ENCODE results near the gene MACROD1.

The MACROD1 gene

DNA sequence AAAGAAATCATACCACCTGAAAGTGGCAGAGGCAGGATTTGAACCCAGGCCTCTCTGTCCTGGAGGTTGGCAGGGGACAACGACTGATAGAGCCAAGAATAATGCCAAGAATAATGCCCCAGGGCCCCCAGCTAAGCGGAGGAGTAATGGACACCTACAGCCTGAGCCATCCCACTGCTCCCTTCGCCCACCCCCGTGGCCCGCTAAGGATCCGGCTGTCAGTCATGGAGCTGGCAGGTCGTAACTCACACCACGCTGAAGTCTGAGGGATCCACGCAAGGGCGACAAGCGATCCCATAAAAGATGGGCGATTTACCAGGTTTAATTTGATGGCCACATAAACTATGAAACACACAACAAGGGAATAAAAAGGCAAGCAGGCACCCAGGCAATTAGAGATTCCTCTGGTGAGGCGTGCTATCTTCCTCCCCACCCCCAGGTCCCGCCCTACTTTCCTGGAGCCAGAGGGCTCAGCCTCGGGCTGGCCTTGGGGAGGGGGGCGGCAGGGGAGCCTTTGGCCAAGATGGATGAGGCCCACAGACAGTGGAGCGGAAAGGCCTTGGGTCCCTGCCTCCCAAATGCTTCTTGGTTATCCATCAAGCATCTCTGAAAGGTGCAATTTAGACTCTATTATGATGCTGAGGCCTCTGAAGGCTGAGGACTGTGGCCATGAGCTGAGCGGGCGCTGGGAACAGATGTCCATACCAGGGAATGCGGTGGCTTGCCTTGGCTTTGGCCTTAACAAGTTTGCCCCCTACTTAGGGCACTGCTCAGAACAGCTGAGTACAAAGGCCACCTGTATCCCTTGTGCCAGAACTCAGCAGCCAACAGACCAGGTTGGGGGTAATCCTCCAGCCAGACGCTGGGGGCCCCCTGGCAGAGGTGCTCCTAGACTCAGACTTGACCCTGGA is 55.2 kb downstream of the MACROD1 start:
- H3K36me3 ChIP-seq (ENCODE audit: control insufficient read depth in 2 of 2, insufficient read depth in 2 of 2, low read length in 2 of 2): no peaks in the 10 kb centered on the region

DNA sequence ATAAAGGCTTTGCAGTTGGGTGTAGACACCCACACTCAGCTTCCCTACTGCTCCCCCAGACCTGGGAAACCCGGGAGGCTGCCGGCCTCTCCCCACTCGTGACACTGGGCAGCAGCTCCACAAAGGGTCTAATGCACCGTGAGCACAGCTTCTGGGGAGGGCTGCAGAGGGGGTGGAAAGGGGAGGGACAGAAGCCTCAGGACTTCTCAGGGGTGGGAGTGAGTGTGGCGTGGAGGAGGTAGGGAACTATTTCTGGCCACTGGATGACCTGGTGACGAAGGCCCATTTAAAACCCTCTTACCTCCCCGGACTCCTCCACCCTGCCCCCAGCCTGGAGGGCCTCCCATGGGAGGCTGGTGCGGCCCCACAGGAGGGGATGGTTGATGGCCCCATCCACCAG is 56.6 kb downstream of the MACROD1 start:
- Histone ChIP-seq H3K4me3 (ENCODE audit: low read length in 2 of 2) (no peak overlapping the region), H3K9me3 (ENCODE audit: control insufficient read depth in 2 of 2, low read length in 2 of 2) (no peaks in the 10 kb centered on the region), H3K27me3 (ENCODE audit: control insufficient read depth in 2 of 2, insufficient read depth in 2 of 2, low read length in 2 of 2) (no peaks in the 10 kb centered on the region), H3K27ac (ENCODE audit: low read depth in 2 of 2, low read length in 2 of 2) (no peak overlapping the region), H3K9ac (ENCODE audit: low read depth in 1 of 2, low read length in 2 of 2) (no peak overlapping the region), H3K4me1 (ENCODE audit: control insufficient read depth in 2 of 2, insufficient read depth in 2 of 2, low read length in 2 of 2) (no peaks in the 10 kb centered on the region), H3K36me3 (ENCODE audit: control insufficient read depth in 2 of 2, insufficient read depth in 2 of 2, low read length in 2 of 2) (no peaks in the 10 kb centered on the region)

More for the DNA sequence above, 55.2 kb downstream of the MACROD1 start:
- Histone ChIP-seq H3K4me3 (ENCODE audit: low read length in 2 of 2) (no peak overlapping the region), H3K27ac (ENCODE audit: low read depth in 2 of 2, low read length in 2 of 2) (no peak overlapping the region), H3K9me3 (ENCODE audit: control insufficient read depth in 2 of 2, low read length in 2 of 2) (no peaks in the 10 kb centered on the region), H3K27me3 (ENCODE audit: control insufficient read depth in 2 of 2, insufficient read depth in 2 of 2, low read length in 2 of 2) (no peaks in the 10 kb centered on the region), H3K4me1 (ENCODE audit: control insufficient read depth in 2 of 2, insufficient read depth in 2 of 2, low read length in 2 of 2) (no peaks in the 10 kb centered on the region), H3K9ac (ENCODE audit: low read depth in 1 of 2, low read length in 2 of 2) (no peak overlapping the region)

DNA sequence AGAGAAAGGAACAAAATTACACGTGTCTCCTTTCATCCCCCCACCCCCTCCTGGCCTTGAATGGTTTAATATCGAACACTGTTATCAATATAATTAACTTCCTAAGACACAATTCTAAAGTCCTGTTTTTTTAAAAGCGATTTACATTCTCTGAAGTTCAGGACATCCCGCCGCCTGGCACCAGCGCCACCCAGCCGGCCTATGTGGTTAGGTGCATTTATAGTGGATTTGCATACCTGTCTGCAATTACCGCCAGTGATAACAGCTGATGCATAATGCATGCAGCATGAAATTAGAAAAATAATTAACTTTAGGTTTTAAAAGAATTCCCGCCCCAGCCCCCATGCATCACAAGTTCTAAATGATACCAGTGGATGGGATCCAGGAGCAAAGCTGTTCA is 58.6 kb downstream of the MACROD1 start:
- H3K4me3 ChIP-seq (ENCODE audit: low read length in 2 of 2): no peak overlapping the region
- no peak overlapping the region for H3K9ac ChIP-seq (ENCODE audit: low read depth in 1 of 2, low read length in 2 of 2)
- no peaks in the 10 kb centered on the region for H3K9me3 ChIP-seq (ENCODE audit: control insufficient read depth in 2 of 2, low read length in 2 of 2)
- H3K36me3 ChIP-seq (ENCODE audit: control insufficient read depth in 2 of 2, insufficient read depth in 2 of 2, low read length in 2 of 2): no peaks in the 10 kb centered on the region
- no peak overlapping the region for H3K27ac ChIP-seq (ENCODE audit: low read depth in 2 of 2, low read length in 2 of 2)
- H3K27me3 ChIP-seq (ENCODE audit: control insufficient read depth in 2 of 2, insufficient read depth in 2 of 2, low read length in 2 of 2): no peaks in the 10 kb centered on the region
- H3K4me1 ChIP-seq (ENCODE audit: control insufficient read depth in 2 of 2, insufficient read depth in 2 of 2, low read length in 2 of 2): no peaks in the 10 kb centered on the region

DNA sequence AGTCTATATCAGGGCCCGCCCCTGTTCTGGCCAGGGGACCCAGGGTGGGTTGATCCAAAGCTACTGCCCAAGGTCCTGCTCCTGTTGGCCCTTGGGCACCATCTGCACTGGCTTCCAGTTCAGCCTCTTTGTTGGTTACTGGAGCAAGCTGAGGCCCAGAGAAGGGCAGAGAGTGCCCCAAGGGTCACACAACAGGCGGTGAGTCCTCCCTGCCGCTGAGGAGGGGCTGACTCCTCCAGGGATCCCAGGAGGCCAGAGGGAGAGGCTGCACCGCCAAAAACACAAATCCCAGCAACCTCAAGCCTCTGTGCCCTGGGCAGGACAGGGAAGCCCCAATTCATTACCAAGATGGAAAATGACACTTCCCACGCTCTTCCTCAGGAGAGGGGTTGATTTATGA is 61.3 kb downstream of the MACROD1 start:
- no peaks in the 10 kb centered on the region for H3K27me3 ChIP-seq (ENCODE audit: control insufficient read depth in 2 of 2, insufficient read depth in 2 of 2, low read length in 2 of 2)
- no peak overlapping the region for H3K4me3 ChIP-seq (ENCODE audit: low read length in 2 of 2)
- H3K9ac ChIP-seq (ENCODE audit: low read depth in 1 of 2, low read length in 2 of 2): no peak overlapping the region
- H3K4me1 ChIP-seq (ENCODE audit: control insufficient read depth in 2 of 2, insufficient read depth in 2 of 2, low read length in 2 of 2): no peaks in the 10 kb centered on the region
- no peaks in the 10 kb centered on the region for H3K36me3 ChIP-seq (ENCODE audit: control insufficient read depth in 2 of 2, insufficient read depth in 2 of 2, low read length in 2 of 2)
- no peak overlapping the region for H3K27ac ChIP-seq (ENCODE audit: low read depth in 2 of 2, low read length in 2 of 2)
- H3K9me3 ChIP-seq (ENCODE audit: control insufficient read depth in 2 of 2, low read length in 2 of 2): no peaks in the 10 kb centered on the region

DNA sequence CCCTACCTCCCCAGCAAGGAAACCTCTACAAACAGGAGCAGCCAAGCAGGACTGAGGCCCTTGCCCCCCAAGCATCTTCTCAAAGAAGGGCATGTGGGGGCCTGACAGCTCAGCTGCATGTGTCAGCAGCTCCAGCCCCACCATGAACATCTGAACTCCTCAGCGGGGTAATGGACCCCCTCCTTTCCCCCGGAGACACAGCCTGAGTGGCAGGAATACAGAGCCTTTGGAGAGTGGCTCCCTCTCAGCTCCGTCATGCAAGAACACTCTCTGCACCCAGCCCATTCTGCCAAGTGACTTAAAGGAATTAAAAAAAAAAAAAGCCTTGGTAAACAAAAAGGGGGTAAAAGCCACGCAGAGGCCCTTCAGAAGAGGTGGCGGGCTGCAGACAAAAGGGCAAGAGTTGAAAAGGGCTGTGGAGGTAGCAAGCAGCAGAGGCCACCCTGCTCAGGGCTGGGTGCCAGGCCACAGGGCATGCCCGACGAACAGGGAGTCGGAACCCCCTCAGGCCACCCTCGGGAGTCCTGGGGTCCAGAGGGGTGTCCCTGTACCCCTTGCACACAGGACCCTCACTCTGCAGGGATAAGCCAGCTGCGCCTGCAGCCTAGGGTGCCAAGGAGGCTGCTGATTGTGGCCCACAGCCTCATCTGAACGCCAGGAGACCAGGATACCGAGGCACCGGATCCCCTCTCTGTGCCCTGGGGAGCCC is 62.5 kb downstream of the MACROD1 start:
- Histone ChIP-seq H3K9ac (ENCODE audit: low read depth in 1 of 2, low read length in 2 of 2) (no peak overlapping the region), H3K36me3 (ENCODE audit: control insufficient read depth in 2 of 2, insufficient read depth in 2 of 2, low read length in 2 of 2) (no peaks in the 10 kb centered on the region), H3K4me3 (ENCODE audit: low read length in 2 of 2) (no peak overlapping the region), H3K27me3 (ENCODE audit: control insufficient read depth in 2 of 2, insufficient read depth in 2 of 2, low read length in 2 of 2) (no peaks in the 10 kb centered on the region), H3K4me1 (ENCODE audit: control insufficient read depth in 2 of 2, insufficient read depth in 2 of 2, low read length in 2 of 2) (no peaks in the 10 kb centered on the region), H3K9me3 (ENCODE audit: control insufficient read depth in 2 of 2, low read length in 2 of 2) (no peaks in the 10 kb centered on the region), H3K27ac (ENCODE audit: low read depth in 2 of 2, low read length in 2 of 2) (no peak overlapping the region)

DNA sequence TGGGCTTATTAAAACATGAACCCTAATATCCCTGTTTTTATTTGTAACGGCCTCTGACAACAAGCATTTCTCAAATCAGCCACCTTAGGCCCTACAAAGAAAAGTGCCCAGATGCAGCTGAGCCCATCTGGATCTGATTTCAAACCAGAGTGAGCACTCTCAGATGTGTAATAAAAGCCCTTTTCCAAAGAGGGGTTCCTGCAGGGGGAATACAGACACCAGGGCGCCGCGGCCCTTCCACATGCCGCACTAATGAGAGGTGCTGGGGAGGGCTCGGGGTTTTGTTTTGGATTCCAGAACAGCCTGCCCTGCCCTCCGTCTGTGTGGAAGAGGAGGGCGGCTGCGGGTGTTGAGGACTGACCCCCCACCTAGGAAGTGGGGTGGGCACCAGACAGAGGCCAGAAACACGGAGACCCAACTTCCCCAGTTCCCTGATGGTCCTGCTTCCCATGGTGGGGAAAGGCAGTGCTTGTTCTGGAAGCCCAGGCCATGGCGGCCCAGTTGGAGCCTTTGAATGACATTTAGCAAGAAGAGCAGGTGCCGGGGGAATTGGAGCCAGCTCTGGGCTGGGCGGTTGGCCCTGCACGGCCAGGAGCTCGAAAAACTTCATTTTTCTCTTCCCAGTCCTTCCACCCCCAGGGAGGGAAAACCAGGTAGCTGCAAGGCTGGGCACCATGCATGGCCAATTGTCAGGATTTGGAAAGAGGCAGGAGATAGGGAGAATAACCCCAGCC is 63.7 kb downstream of the MACROD1 start:
- no peaks in the 10 kb centered on the region for H3K27me3 ChIP-seq (ENCODE audit: control insufficient read depth in 2 of 2, insufficient read depth in 2 of 2, low read length in 2 of 2)
- H3K4me3 ChIP-seq (ENCODE audit: low read length in 2 of 2): no peak overlapping the region
- no peak overlapping the region for H3K9ac ChIP-seq (ENCODE audit: low read depth in 1 of 2, low read length in 2 of 2)
- H3K9me3 ChIP-seq (ENCODE audit: control insufficient read depth in 2 of 2, low read length in 2 of 2): no peaks in the 10 kb centered on the region
- H3K36me3 ChIP-seq (ENCODE audit: control insufficient read depth in 2 of 2, insufficient read depth in 2 of 2, low read length in 2 of 2): no peaks in the 10 kb centered on the region
- H3K4me1 ChIP-seq (ENCODE audit: control insufficient read depth in 2 of 2, insufficient read depth in 2 of 2, low read length in 2 of 2): no peaks in the 10 kb centered on the region
- no peak overlapping the region for H3K27ac ChIP-seq (ENCODE audit: low read depth in 2 of 2, low read length in 2 of 2)

DNA sequence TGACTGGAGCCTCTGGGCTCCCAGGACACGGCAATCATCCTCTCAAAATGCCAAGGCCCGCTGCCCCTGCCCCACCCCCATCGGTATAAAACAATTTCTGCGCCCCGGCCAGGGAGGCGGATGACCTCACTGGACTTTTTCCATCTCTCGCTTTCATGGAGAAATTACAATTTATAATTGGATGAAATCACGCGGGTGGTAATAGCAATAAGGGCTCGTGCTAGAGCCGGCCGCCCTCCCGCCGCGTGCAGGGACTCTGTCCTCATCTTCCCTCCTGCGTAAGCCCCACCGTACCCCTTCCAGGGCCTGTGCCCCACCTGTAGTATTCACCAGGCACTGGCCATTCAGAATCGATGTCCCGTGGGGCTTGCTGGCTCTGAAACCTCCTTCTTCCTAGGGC is 64.5 kb downstream of the MACROD1 start:
- Histone ChIP-seq H3K27ac (ENCODE audit: low read depth in 2 of 2, low read length in 2 of 2) (no peak overlapping the region), H3K36me3 (ENCODE audit: control insufficient read depth in 2 of 2, insufficient read depth in 2 of 2, low read length in 2 of 2) (no peaks in the 10 kb centered on the region), H3K4me3 (ENCODE audit: low read length in 2 of 2) (no peak overlapping the region), H3K27me3 (ENCODE audit: control insufficient read depth in 2 of 2, insufficient read depth in 2 of 2, low read length in 2 of 2) (no peaks in the 10 kb centered on the region), H3K9ac (ENCODE audit: low read depth in 1 of 2, low read length in 2 of 2) (no peak overlapping the region), H3K4me1 (ENCODE audit: control insufficient read depth in 2 of 2, insufficient read depth in 2 of 2, low read length in 2 of 2) (no peaks in the 10 kb centered on the region), H3K9me3 (ENCODE audit: control insufficient read depth in 2 of 2, low read length in 2 of 2) (no peaks in the 10 kb centered on the region)

DNA sequence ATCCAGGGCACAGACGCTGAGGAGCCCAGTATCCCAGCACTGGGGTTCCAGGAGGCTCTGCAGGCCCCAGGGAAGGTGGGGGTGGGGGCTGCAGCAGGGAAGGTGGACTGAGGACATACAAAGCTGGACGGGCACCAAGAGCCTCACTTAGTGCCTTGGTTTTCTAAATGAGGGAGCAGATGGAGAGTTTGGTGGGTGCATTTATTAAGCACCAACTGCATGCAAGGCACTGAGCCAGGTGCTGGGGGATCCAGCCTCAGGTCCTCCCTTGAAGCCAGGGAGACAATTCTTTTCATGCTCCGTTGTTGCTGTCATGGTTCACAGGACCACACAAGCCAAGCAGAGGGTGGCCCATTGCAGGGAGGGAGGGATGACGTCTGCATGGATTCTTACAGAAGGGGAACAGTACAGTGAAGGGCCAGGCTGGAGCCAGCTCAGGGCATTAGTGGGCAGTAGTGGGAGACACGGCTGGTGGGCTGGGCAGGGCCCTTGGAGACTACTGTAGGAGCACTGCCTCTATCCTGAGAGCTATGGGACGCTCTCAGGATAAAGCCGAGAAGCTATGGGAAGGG is 65.0 kb downstream of the MACROD1 start:
- Histone ChIP-seq H3K27ac (ENCODE audit: low read depth in 2 of 2, low read length in 2 of 2) (no peak overlapping the region), H3K36me3 (ENCODE audit: control insufficient read depth in 2 of 2, insufficient read depth in 2 of 2, low read length in 2 of 2) (no peaks in the 10 kb centered on the region), H3K27me3 (ENCODE audit: control insufficient read depth in 2 of 2, insufficient read depth in 2 of 2, low read length in 2 of 2) (no peaks in the 10 kb centered on the region), H3K9ac (ENCODE audit: low read depth in 1 of 2, low read length in 2 of 2) (no peak overlapping the region), H3K4me1 (ENCODE audit: control insufficient read depth in 2 of 2, insufficient read depth in 2 of 2, low read length in 2 of 2) (no peaks in the 10 kb centered on the region), H3K4me3 (ENCODE audit: low read length in 2 of 2) (no peak overlapping the region), H3K9me3 (ENCODE audit: control insufficient read depth in 2 of 2, low read length in 2 of 2) (no peaks in the 10 kb centered on the region)

DNA sequence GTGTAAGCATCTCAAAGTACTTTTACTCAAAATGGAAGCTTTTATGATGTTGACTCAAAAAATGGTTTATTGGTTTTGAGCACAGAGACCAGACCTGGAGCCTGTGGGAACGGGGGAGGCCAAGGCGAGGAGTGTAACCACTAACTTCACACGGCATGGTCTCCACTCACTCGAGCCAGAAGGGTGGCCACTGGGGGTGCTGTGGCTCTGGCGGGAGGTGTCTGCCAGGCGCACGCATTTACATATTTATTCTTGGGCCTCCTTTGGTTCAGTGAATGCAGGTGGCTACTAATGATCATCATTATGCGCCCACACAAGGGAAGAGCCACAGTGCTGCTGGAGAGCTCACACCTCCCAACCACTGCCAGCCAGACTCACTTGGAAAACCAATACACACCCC is 65.6 kb downstream of the MACROD1 start:
- H3K36me3 ChIP-seq (ENCODE audit: control insufficient read depth in 2 of 2, insufficient read depth in 2 of 2, low read length in 2 of 2): no peaks in the 10 kb centered on the region
- no peak overlapping the region for H3K27ac ChIP-seq (ENCODE audit: low read depth in 2 of 2, low read length in 2 of 2)
- no peak overlapping the region for H3K9ac ChIP-seq (ENCODE audit: low read depth in 1 of 2, low read length in 2 of 2)
- H3K4me1 ChIP-seq (ENCODE audit: control insufficient read depth in 2 of 2, insufficient read depth in 2 of 2, low read length in 2 of 2): no peaks in the 10 kb centered on the region
- H3K4me3 ChIP-seq (ENCODE audit: low read length in 2 of 2): no peak overlapping the region
- no peaks in the 10 kb centered on the region for H3K9me3 ChIP-seq (ENCODE audit: control insufficient read depth in 2 of 2, low read length in 2 of 2)
- H3K27me3 ChIP-seq (ENCODE audit: control insufficient read depth in 2 of 2, insufficient read depth in 2 of 2, low read length in 2 of 2): no peaks in the 10 kb centered on the region

DNA sequence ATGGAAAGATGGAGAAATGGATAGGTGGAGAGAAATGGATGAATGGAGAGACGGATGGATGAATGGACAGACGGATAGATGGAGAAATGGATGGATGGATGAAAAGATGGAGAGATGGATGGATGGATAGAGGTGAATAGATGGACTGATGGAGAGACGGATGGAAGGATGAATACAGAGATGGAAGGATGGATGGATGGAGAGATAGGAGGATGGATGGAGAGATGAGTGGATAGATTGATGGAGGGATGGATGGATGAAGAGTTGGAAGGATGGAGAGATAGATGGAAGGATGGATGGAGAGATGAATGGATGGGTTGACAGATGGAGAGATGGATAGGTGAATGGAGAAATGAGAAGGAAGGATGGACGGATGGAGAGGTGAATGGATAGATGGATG is 66.5 kb downstream of the MACROD1 start:
- H3K9ac ChIP-seq (ENCODE audit: low read depth in 1 of 2, low read length in 2 of 2): no peak overlapping the region
- no peak overlapping the region for H3K27ac ChIP-seq (ENCODE audit: low read depth in 2 of 2, low read length in 2 of 2)
- no peaks in the 10 kb centered on the region for H3K27me3 ChIP-seq (ENCODE audit: control insufficient read depth in 2 of 2, insufficient read depth in 2 of 2, low read length in 2 of 2)
- no peak overlapping the region for H3K4me3 ChIP-seq (ENCODE audit: low read length in 2 of 2)
- no peaks in the 10 kb centered on the region for H3K36me3 ChIP-seq (ENCODE audit: control insufficient read depth in 2 of 2, insufficient read depth in 2 of 2, low read length in 2 of 2)
- H3K9me3 ChIP-seq (ENCODE audit: control insufficient read depth in 2 of 2, low read length in 2 of 2): no peaks in the 10 kb centered on the region
- no peaks in the 10 kb centered on the region for H3K4me1 ChIP-seq (ENCODE audit: control insufficient read depth in 2 of 2, insufficient read depth in 2 of 2, low read length in 2 of 2)

Measured in mucosa of rectum (tissue), 2 donors.